Trophoblast cell (in vitro differentiated cells and primary cell): ENCODE data around the gene CIDEC. TPM values are rescaled to one million over a fixed set of nuclear protein-coding genes. Genes with fewer than 3 reads are reported as not detected.

Experiments used
- DNase-seq, 2 donors: peaks; one replicate each; pipeline ENCODE4 v3.0.0-alpha.2; 2016
- H2AFZ ChIP-seq: 2 replicates; pipeline ENCODE4 v1.6.1; 2013; ENCODE audit warnings: low read length, moderate library complexity, mild to moderate bottlenecking; ENCODE audit not compliant: insufficient read depth, poor library complexity
- H2AK5ac ChIP-seq: 2 replicates; pipeline ENCODE4 v1.6.1; 2013; ENCODE audit warnings: mild to moderate bottlenecking, low read length
- H2BK120ac ChIP-seq: 2 replicates; pipeline ENCODE4 v1.6.1; 2013; ENCODE audit warnings: low read length, mild to moderate bottlenecking, moderate library complexity; ENCODE audit not compliant: insufficient read depth, poor library complexity
- H2BK12ac ChIP-seq: 2 replicates; pipeline ENCODE4 v1.6.1; 2013; ENCODE audit warnings: mild to moderate bottlenecking, low read length, moderate library complexity
- H2BK5ac ChIP-seq: 2 replicates; pipeline ENCODE4 v1.6.1; 2013; ENCODE audit warnings: low read length, low read depth, moderate library complexity, mild to moderate bottlenecking; ENCODE audit not compliant: poor library complexity
- H3K14ac ChIP-seq: 2 replicates; pipeline ENCODE4 v1.6.1; 2013; ENCODE audit warnings: mild to moderate bottlenecking, low read length
- H3K18ac ChIP-seq: 2 replicates; pipeline ENCODE4 v1.6.1; 2013; ENCODE audit warnings: mild to moderate bottlenecking, low read length
- H3K23ac ChIP-seq: 2 replicates; pipeline ENCODE4 v1.6.1; 2013; ENCODE audit warnings: low read length
- H3K27ac ChIP-seq: 2 replicates; pipeline ENCODE4 v1.5.1; 2013; ENCODE audit warnings: low read depth, mild to moderate bottlenecking, inconsistent platforms, low read length, moderate library complexity
- H3K27me3 ChIP-seq: 2 replicates; pipeline ENCODE4 v1.6.1; 2013; ENCODE audit warnings: inconsistent platforms, mild to moderate bottlenecking, low read length, moderate library complexity; ENCODE audit not compliant: insufficient read depth
- H3K36me3 ChIP-seq, 2 experiments: 1 replicate in 1 of 2; 2 replicates in 1 of 2; pipeline ENCODE4 v1.6.1; 2013; ENCODE audit warnings: low read length in 2 of 2, mild to moderate bottlenecking in 2 of 2, moderate library complexity in 1 of 2; ENCODE audit not compliant: insufficient read depth in 2 of 2, control insufficient read depth in 1 of 2
- H3K4ac ChIP-seq: 2 replicates; pipeline ENCODE4 v1.6.1; 2013; ENCODE audit warnings: low read depth, mild to moderate bottlenecking, low read length, moderate library complexity
- H3K4me1 ChIP-seq, 2 experiments: 1 replicate in 1 of 2; 2 replicates in 1 of 2; pipeline ENCODE4 v1.6.1; 2013; ENCODE audit warnings: low read length in 2 of 2, mild to moderate bottlenecking in 2 of 2, moderate library complexity in 1 of 2; ENCODE audit not compliant: insufficient read depth in 2 of 2, control insufficient read depth in 1 of 2
- H3K4me2 ChIP-seq: 2 replicates; pipeline ENCODE4 v1.6.1; 2013; ENCODE audit warnings: inconsistent platforms, mild to moderate bottlenecking, low read length, moderate library complexity
- H3K4me3 ChIP-seq: 2 replicates; pipeline ENCODE4 v1.5.1; 2013; ENCODE audit warnings: mild to moderate bottlenecking, low read depth, low read length, inconsistent platforms
- H3K79me1 ChIP-seq: one replicate; pipeline ENCODE4 v1.6.1; 2013; ENCODE audit warnings: low read length
- H3K79me2 ChIP-seq: 2 replicates; pipeline ENCODE4 v1.6.1; 2013; ENCODE audit warnings: low read length, mild to moderate bottlenecking; ENCODE audit not compliant: control insufficient read depth, insufficient read depth, poor library complexity
- H3K9ac ChIP-seq: 2 replicates; pipeline ENCODE4 v1.6.1; 2013; ENCODE audit warnings: mild to moderate bottlenecking, low read length
- H3K9me3 ChIP-seq: 2 replicates; pipeline ENCODE4 v1.6.1; 2013; ENCODE audit warnings: low read depth, mild to moderate bottlenecking, control low read depth, inconsistent platforms, low read length; ENCODE audit not compliant: insufficient read depth
- H4K12ac ChIP-seq: 2 replicates; pipeline ENCODE4 v1.6.1; 2013; ENCODE audit warnings: low read depth, mild to moderate bottlenecking, low read length, moderate library complexity
- H4K8ac ChIP-seq: 2 replicates; pipeline ENCODE4 v1.6.1; 2013; ENCODE audit warnings: low read depth, mild to moderate bottlenecking, low read length, moderate library complexity
- H4K91ac ChIP-seq: one replicate; pipeline ENCODE4 v1.6.1; 2013; ENCODE audit warnings: low read depth, mild to moderate bottlenecking, low read length, moderate library complexity
- WGBS: extraction: QIAGEN DNeasy Blood & Tissue Kit; methylation state at CpG from one replicate; pipeline ENCODE4 v1.1.7; 2013; ENCODE audit warnings: missing lambda C conversion rate; ENCODE audit not compliant: insufficient read length, insufficient coverage; ENCODE audit errors: extremely low coverage; 5-methylcytosine and 5-hydroxymethylcytosine counted together
- polyA plus RNA-seq: library from polyadenylated mRNA; stranded (reverse); fragments of 200-250 nt; gene quantifications from 2 replicates; pipeline ENCODE4 v1.2.3, GENCODE V29; 2013

The CIDEC gene, protein sequence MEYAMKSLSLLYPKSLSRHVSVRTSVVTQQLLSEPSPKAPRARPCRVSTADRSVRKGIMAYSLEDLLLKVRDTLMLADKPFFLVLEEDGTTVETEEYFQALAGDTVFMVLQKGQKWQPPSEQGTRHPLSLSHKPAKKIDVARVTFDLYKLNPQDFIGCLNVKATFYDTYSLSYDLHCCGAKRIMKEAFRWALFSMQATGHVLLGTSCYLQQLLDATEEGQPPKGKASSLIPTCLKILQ
- polyA plus RNA-seq, result 0.11 TPM in 2 replicates

DNA sequence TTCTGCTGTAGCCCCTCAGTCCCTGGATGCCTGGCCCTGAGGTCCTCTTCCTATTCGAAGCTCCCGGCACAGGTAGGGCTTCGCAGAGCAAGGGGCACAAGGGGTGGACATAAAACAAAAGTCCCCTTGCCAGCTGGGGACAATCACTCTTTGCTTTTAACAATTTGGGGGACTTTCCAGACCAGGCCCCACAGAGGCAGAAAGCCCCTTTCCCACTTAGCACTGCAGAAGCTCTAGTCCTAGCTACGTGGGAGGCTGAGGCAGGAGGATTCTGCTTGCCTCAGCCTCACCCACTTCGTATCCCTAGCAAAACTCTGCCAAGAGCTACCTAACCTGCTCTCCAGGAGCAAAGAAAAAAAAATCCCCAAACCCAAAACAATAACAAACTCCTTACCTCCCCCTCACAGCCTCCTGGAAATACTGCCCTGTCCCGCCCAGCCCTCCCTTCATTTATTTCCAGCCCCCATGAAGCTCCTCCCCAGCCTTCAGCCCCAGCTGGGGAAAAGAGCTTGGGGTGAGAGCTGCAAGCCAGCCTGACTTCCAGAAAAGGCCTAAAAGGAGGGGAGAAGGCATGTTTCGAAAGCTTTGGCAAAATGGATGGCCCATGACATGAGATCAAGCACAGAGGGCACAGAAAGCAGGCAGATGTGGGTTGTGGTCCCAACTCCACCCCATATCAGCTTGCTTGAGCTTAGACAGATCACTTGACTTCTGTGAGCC lies at the start of gene CIDEC:
TSS of gene CIDEC (minus strand) at position 424 of the 720 bp plus-strand sequence. CDS start 1,767 bp downstream, outside the sequence.
- Histone ChIP-seq H4K91ac (no peak within 1 kb of the TSS), H3K79me1 (peaks cover 7% of the 10 kb centered on the region), H2BK5ac (no peak within 1 kb of the TSS), H3K23ac (no peak within 1 kb of the TSS), H3K9ac (no peak within 1 kb of the TSS), H3K14ac (no peak within 1 kb of the TSS), H4K12ac (no peak within 1 kb of the TSS), H2BK12ac (no peak within 1 kb of the TSS), H2AFZ (no peak within 1 kb of the TSS), H3K27me3 (no peaks in the 10 kb centered on the region), H3K9me3 (no peaks in the 10 kb centered on the region), H2AK5ac (no peak within 1 kb of the TSS), H3K4ac (no peak within 1 kb of the TSS), H3K27ac (no peak within 1 kb of the TSS), H3K4me3 (no peak within 1 kb of the TSS), H2BK120ac (no peak within 1 kb of the TSS), H3K79me2 (no peaks in the 10 kb centered on the region), H3K4me1 (peaks cover 0 to 6% of the 10 kb centered on the region in 2 experiments), H3K36me3 (no peaks in the 10 kb centered on the region), H4K8ac (no peak within 1 kb of the TSS), H3K4me2 (no peak within 1 kb of the TSS), H3K18ac (no peak within 1 kb of the TSS)
- WGBS, result no CpG with 5 or more reads among the region's 7 CpGs
- no peak for DNase-seq

GRCh38 chr3:9928158-9928557 lies 48.1 kb upstream of the CIDEC start:
- Histone ChIP-seq H3K4me1 (peaks cover 0 to 3% of the 10 kb centered on the region in 2 experiments), H3K14ac (no peak overlapping the region)

DNA sequence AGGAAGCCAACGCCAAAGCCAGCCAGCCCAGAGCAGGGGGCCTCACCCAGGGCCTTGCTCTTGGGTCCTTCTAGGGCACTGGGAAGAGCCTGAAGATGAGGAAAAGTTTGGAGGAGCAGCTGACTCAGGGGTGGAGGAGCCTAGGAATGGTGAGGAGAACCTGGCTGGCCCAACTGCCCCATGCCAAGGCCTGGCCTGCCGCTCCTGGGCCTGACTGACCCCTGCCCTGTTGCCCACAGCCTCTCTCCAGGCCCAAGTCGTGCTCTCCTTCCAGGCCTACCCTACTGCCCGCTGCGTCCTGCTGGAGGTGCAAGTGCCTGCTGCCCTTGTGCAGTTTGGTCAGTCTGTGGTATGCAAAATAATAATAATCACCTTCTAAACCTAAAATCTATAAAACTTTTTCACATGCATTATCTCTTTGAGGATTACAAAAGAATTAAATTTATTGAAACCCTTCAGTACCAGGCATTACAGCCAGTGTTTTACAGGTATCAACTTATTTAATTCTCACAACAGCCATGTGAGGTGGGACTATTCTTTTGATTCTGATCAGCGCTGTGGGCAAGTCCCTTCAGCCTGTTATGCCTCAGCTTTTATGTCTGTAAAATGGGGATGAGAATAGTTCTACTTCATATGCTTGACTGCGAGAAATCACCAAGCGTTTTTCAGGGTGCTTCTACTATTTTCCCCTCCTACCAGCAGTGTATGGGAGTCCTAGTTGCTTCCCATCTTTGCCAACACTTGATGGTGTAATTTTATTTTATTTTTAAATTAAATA lies 38.4 kb upstream of the CIDEC start:
- Histone ChIP-seq H3K9ac (no peak overlapping the region), H3K9me3 (no peaks in the 10 kb centered on the region), H3K4ac (no peak overlapping the region), H3K4me2 (no peak overlapping the region), H2BK120ac (no peak overlapping the region), H4K12ac (no peak overlapping the region), H3K79me2 (peaks cover 10% of the 10 kb centered on the region), H3K23ac (no peak overlapping the region), H3K79me1 (peaks cover 17% of the 10 kb centered on the region), H3K4me1 (peaks cover 8 to 17% of the 10 kb centered on the region in 2 experiments), H2AK5ac (no peak overlapping the region), H3K18ac (no peak overlapping the region), H3K4me3 (no peak overlapping the region), H2AFZ (no peak overlapping the region), H3K36me3 (no peaks in the 10 kb centered on the region), H4K91ac (no peak overlapping the region), H3K14ac (no peak overlapping the region), H3K27me3 (no peaks in the 10 kb centered on the region), H4K8ac (no peak overlapping the region), H2BK5ac (no peak overlapping the region), H2BK12ac (no peak overlapping the region), H3K27ac (no peak overlapping the region)
- no CpG with 5 or more reads among the region's 8 CpGs for WGBS
- DNase-seq, result no peak

More at GRCh38 chr3:9928158-9928557, 48.1 kb upstream of the CIDEC start:
- Histone ChIP-seq H3K27ac (no peak overlapping the region), H3K4me3 (no peak overlapping the region), H2BK12ac (no peak overlapping the region), H4K8ac (no peak overlapping the region), H2BK5ac (no peak overlapping the region), H3K36me3 (peaks cover 10 to 11% of the 10 kb centered on the region in 2 experiments), H3K18ac (no peak overlapping the region), H3K27me3 (no peaks in the 10 kb centered on the region), H4K91ac (no peak overlapping the region), H3K4ac (no peak overlapping the region), H3K9me3 (no peaks in the 10 kb centered on the region), H2BK120ac (no peak overlapping the region), H3K4me2 (no peak overlapping the region), H3K9ac (no peak overlapping the region), H3K79me2 (peaks cover 2% of the 10 kb centered on the region), H2AFZ (no peak overlapping the region), H4K12ac (no peak overlapping the region), H3K79me1 (peaks cover 5% of the 10 kb centered on the region), H3K23ac (no peak overlapping the region), H2AK5ac (no peak overlapping the region)
- DNase-seq, result no peak
- no CpG with 5 or more reads among the region's 23 CpGs for WGBS

DNA sequence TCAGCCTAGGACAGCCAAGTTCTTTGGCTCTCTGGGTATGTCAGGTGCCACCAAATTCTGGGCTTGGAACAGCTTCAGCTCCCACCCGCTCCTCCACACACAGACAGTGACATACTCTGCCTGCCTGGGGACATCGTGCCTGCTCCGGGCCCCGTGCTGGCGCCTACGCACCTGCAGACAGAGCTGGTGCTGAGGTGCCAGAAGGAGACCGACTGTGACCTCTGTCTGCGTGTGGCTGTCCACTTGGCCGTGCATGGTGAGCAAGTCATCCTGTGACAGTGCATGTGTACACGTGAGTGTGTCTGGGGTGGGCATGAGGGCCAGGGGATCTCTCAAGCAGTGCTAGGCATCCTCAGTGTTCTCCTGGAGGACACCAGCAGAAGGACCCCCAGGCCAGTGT lies 37.8 kb upstream of the CIDEC start:
- no peak overlapping the region for H3K9ac ChIP-seq
- H4K91ac ChIP-seq, result no peak overlapping the region
- H2AFZ ChIP-seq, result no peak overlapping the region
- no peak overlapping the region for H3K4ac ChIP-seq
- no peak overlapping the region for H3K4me2 ChIP-seq
- peaks cover 10% of the 10 kb centered on the region for H3K79me2 ChIP-seq
- no peak for DNase-seq
- no peak overlapping the region for H4K12ac ChIP-seq
- no peak overlapping the region for H3K4me3 ChIP-seq
- H2AK5ac ChIP-seq, result no peak overlapping the region
- H3K36me3 ChIP-seq, result no peaks in the 10 kb centered on the region
- H3K4me1 ChIP-seq, result peaks cover 8 to 17% of the 10 kb centered on the region in 2 experiments
- H4K8ac ChIP-seq, result no peak overlapping the region
- H3K27me3 ChIP-seq, result no peaks in the 10 kb centered on the region
- no peak overlapping the region for H2BK12ac ChIP-seq
- H2BK5ac ChIP-seq, result no peak overlapping the region
- WGBS, result no CpG with 5 or more reads among the region's 10 CpGs
- no peak overlapping the region for H3K18ac ChIP-seq
- no peak overlapping the region for H3K27ac ChIP-seq
- no peaks in the 10 kb centered on the region for H3K9me3 ChIP-seq
- peaks cover 17% of the 10 kb centered on the region for H3K79me1 ChIP-seq
- H3K14ac ChIP-seq, result no peak overlapping the region
- no peak overlapping the region for H2BK120ac ChIP-seq
- H3K23ac ChIP-seq, result no peak overlapping the region
